Upper lobe of right lung (tissue), 1 donor: ENCODE results near the gene KDM2A. TPM values are rescaled to one million over a fixed set of nuclear protein-coding genes. Genes with fewer than 3 reads are reported as not detected.

ENCODE experiments used
- ATAC-seq: fragments of 200-7000 bp; cut with Tn5 transposase; one replicate; pipeline ENCODE4 v1.9.1; 2020; ENCODE audit warnings: mild to moderate bottlenecking, moderate library complexity
- DNase-seq: peaks from one replicate; pipeline ENCODE4 v3.0.0-alpha.2; 2020
- H3K27ac ChIP-seq: fragments of 200-600 bp; one replicate; pipeline ENCODE4 v1.8.0; 2022
- H3K27me3 ChIP-seq: fragments of 200-600 bp; one replicate; pipeline ENCODE4 v1.8.0; 2022; ENCODE audit warnings: mild to moderate bottlenecking
- H3K36me3 ChIP-seq: fragments of 200-600 bp; one replicate; pipeline ENCODE4 v1.8.0; 2022
- H3K4me1 ChIP-seq: fragments of 200-600 bp; one replicate; pipeline ENCODE4 v1.8.0; 2022
- H3K4me3 ChIP-seq: fragments of 200-600 bp; one replicate; pipeline ENCODE4 v1.8.0; 2022; ENCODE audit warnings: mild to moderate bottlenecking
- H3K9me3 ChIP-seq: fragments of 200-600 bp; one replicate; pipeline ENCODE4 v1.8.0; 2022
- CTCF ChIP-seq: fragments of 200-600 bp; IDR thresholded peaks from one replicate; pipeline ENCODE4 v1.8.0; 2022; ENCODE audit warnings: antibody characterized with exemption
- intact Hi-C: fragments of 100-400 bp; cut with DNase I; formaldehyde crosslinking; loops from one replicate; pipeline ENCODE4 v1.11.0; 2022
- total RNA-seq: library from RNA; stranded (reverse); fragmentation: NEBNext Ultra II Directional; extraction: Animal tissue kit (Norgen Biotek cat#: 25700); gene quantifications from one replicate; pipeline ENCODE4 v1.2.1, GENCODE V29; 2021
- donor health status: DM: no; HTN: yes; CAD: no; lungs with severe emphysema.

KDM2A gene
- total RNA-seq, 1 donor from 2014 or later = 79.5 TPM

DNA sequence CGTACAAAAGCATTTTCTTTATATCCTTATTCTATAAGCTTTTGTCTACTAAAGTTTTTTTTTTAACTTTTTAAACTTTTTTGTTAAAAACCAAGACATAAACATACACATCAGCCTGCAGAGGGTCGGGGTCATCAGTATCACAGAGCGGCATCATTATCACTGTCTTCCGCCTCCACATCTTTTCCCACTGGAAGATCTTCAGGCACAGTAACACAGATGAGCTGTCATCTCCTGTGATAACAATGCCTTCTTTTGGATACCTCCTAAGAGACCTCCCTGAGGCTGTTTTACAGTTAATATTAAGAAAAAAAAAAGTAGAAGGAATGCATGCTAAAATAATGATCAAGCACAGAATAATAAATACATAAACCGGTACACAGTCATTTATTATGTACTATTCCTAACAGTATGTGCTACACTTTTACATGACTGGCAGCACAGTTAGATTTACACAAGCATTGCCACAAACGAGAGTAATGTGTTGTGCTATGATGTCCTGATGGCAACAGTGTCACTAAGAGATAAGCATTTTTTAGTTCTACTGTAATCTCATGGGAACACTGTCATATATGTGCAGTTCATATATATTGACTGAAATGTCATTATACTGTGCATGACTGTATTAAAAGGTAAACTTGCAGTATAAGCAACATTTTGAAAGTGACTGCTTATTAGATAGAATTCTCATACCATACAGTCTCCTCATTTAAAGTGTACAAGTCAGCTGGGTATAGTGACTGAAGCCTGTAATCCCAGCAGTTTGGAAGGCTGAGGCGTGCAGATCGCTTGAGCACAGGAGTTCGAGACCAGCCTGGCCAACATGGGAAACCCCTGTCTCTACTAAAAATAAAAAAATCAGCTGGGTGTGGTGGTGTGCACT is 58.6 kb downstream of the KDM2A start:
- no peaks in the 10 kb centered on the region for H3K27me3 ChIP-seq
- no peak for DNase-seq
- no peaks in the 10 kb centered on the region for H3K4me1 ChIP-seq
- no peak overlapping the region for H3K4me3 ChIP-seq
- H3K36me3 ChIP-seq = peaks cover 34% of the 10 kb centered on the region
- no peak overlapping the region for H3K27ac ChIP-seq
- H3K9me3 ChIP-seq = no peaks in the 10 kb centered on the region
- intact Hi-C loops = no loop called here
- no peak for ATAC-seq
- TF ChIP-seq CTCF = no peak

DNA sequence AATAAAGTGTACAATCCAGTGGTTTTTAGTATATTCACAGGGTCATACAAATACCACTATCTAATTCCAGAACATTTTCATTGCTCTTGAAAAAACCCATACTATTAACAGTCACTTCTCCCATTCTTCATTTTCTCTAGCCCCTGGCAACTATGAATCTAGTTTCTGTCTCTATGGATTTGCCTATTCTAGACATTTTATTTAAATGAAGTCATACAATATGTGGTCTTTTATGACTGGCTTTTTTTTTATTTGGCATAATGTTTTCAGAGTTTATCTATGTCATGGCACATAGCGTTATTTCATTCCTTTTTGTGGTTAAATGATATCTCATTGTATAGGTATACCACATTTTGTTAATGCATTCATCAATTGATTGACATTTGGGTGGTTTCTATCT is 59.4 kb downstream of the KDM2A start:
- Histone ChIP-seq H3K27me3 (no peaks in the 10 kb centered on the region), H3K36me3 (peaks cover 42% of the 10 kb centered on the region), H3K27ac (no peak overlapping the region), H3K4me3 (no peak overlapping the region), H3K4me1 (no peaks in the 10 kb centered on the region), H3K9me3 (no peaks in the 10 kb centered on the region)
- intact Hi-C loops = no loop called here
- ATAC-seq = no peak
- TF ChIP-seq CTCF = no peak
- no peak for DNase-seq

DNA sequence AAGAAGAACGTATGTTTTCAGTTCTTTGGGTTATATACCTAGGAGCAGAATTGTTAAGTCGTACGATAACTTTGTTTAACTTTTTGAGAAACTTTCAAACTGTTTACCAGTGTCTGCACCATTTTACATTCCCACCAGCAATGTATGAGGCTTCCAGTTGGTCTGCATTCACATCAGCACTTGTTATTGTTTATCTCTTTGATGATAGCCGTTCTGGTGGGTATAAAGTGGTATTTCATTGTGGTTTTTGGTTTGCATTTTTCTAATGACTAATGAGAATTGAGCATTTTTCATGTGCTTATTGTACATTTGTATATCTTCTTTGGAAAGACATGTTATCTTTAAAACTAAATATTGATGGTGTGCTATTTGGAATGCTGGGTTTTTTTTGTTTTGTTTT is 59.8 kb downstream of the KDM2A start:
- no peak overlapping the region for H3K27ac ChIP-seq
- no peak overlapping the region for H3K4me3 ChIP-seq
- DNase-seq (no peak), ATAC-seq (no peak)
- no peak for TF ChIP-seq CTCF
- H3K36me3 ChIP-seq = peaks cover 46% of the 10 kb centered on the region
- H3K27me3 ChIP-seq = no peaks in the 10 kb centered on the region
- no peaks in the 10 kb centered on the region for H3K4me1 ChIP-seq
- no peaks in the 10 kb centered on the region for H3K9me3 ChIP-seq
- intact Hi-C loops = no loop called here

DNA sequence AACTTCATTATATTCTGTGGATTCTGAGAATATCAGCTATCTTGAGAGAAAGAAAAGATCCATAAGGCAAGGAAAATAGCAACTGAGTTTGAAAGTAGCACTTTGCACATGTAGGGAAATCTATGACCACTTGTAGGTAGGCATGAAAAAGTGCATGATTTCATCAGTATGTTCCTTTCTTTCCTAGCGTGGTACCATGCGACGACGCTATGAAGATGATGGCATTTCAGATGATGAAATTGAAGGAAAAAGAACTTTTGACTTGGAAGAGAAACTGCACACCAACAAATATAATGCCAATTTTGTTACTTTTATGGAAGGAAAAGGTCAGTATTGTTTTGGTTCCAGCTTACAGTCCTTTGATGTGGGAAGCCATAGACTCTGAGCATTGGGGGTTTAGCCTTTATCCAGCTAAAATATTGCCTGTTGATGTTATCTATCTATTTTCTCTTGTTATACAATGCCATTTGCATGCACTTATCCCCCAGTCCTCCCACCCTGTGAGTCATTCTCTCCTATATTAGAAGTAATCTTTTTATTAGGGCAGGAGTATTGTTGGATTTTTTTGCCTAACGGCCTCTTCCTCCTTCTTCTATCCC is 60.9 kb downstream of the KDM2A start:
- Histone ChIP-seq H3K27ac (no peak overlapping the region), H3K4me1 (no peaks in the 10 kb centered on the region), H3K27me3 (no peaks in the 10 kb centered on the region), H3K4me3 (no peak overlapping the region), H3K36me3 (peaks cover 56% of the 10 kb centered on the region), H3K9me3 (no peaks in the 10 kb centered on the region)
- DNase-seq (no peak), ATAC-seq (no peak)
- intact Hi-C loops = no loop called here
- TF ChIP-seq CTCF = no peak

DNA sequence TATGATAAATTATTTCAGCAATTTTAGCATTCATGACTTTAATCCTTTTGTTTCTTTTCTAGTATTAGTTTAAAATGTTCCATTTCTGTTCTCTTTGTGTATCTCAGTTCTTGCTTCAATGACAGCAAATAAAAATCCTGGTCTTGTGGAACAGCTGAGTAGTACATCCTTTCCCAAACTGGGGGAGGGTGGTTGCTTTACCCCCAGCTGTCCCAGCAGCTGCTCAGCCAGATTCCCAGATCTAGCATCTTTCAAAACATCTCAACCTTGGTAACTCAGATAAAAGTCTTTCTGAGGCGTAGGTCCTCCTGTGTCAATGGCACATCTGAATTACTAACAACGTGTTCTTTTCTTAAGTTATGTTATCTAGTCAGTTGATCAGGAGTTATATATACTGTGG is 75.0 kb downstream of the KDM2A start:
- TF ChIP-seq CTCF = no peak
- intact Hi-C loops = no loop called here
- no peaks in the 10 kb centered on the region for H3K9me3 ChIP-seq
- DNase-seq (no peak), ATAC-seq (no peak)
- no peaks in the 10 kb centered on the region for H3K27me3 ChIP-seq
- no peak overlapping the region for H3K4me3 ChIP-seq
- H3K36me3 ChIP-seq = peaks cover 24% of the 10 kb centered on the region
- peaks cover 3% of the 10 kb centered on the region for H3K4me1 ChIP-seq
- H3K27ac ChIP-seq = no peak overlapping the region
